Measurements from ENCODE around the gene VPS51.

The VPS51 gene

DNA sequence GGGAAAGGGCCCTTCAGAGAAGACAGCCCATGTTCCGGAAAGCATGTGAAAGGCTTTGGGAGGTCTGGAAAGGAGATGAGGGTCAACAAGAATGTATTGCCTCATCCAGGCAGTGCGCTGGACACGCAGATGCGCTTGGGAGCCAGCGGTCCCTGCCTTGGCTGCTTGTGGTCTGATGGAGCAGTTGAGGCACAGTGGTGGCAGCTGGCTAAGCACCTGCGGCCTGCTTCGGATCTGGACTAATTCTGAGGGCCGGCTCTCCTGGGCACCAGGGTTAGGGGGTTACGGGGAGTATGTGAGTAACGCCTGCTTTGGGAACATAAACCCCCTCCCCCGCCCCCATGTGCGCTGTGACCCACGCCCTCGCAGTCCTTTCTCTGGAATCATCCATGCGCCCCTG is 11.1 kb downstream of the VPS51 start:
- Histone ChIP-seq H3K4me2 (ENCODE audit: low read length) (no peak overlapping the region), H3K27me3 (ENCODE audit: insufficient read depth, low read length) (no peaks in the 10 kb centered on the region), H3K9ac (ENCODE audit: low read length) (no peak overlapping the region), H3F3A (ENCODE audit: insufficient read depth, low read length) (no peaks in the 10 kb centered on the region), H3K36me3 (ENCODE audit: insufficient read depth, low read length) (peaks cover 26% of the 10 kb centered on the region; the same call in 1 of the 2 replicates), H3K9me2 (ENCODE audit: low read depth, low read length) (no peaks in the 10 kb centered on the region), H3K4me1 (ENCODE audit: insufficient read depth, low read length, severe bottlenecking) (peaks cover 13% of the 10 kb centered on the region), H3K79me2 (ENCODE audit: insufficient read depth, low read length) (no peaks in the 10 kb centered on the region), H2AFZ (ENCODE audit: low read length) (no peak overlapping the region), H3K9me3 (ENCODE audit: low read length) (no peaks in the 10 kb centered on the region), H3K4me3 (ENCODE audit: low read depth, low read length, poor library complexity, severe bottlenecking) (no peak overlapping the region), H3K27ac (ENCODE audit: low read depth, low read length, poor library complexity, severe bottlenecking) (no peak overlapping the region), H4K20me1 (ENCODE audit: insufficient read depth, low read length) (no peaks in the 10 kb centered on the region)
- TF ChIP-seq EZH2 (IDR thresholded peaks at IDR 0.05; ENCODE audit: borderline replicate concordance, low read length), result no peak
- TF ChIP-seq, protein P1, sequence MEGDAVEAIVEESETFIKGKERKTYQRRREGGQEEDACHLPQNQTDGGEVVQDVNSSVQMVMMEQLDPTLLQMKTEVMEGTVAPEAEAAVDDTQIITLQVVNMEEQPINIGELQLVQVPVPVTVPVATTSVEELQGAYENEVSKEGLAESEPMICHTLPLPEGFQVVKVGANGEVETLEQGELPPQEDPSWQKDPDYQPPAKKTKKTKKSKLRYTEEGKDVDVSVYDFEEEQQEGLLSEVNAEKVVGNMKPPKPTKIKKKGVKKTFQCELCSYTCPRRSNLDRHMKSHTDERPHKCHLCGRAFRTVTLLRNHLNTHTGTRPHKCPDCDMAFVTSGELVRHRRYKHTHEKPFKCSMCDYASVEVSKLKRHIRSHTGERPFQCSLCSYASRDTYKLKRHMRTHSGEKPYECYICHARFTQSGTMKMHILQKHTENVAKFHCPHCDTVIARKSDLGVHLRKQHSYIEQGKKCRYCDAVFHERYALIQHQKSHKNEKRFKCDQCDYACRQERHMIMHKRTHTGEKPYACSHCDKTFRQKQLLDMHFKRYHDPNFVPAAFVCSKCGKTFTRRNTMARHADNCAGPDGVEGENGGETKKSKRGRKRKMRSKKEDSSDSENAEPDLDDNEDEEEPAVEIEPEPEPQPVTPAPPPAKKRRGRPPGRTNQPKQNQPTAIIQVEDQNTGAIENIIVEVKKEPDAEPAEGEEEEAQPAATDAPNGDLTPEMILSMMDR (IDR thresholded peaks at IDR 0.05; ENCODE audit: low read length), result no peak

DNA sequence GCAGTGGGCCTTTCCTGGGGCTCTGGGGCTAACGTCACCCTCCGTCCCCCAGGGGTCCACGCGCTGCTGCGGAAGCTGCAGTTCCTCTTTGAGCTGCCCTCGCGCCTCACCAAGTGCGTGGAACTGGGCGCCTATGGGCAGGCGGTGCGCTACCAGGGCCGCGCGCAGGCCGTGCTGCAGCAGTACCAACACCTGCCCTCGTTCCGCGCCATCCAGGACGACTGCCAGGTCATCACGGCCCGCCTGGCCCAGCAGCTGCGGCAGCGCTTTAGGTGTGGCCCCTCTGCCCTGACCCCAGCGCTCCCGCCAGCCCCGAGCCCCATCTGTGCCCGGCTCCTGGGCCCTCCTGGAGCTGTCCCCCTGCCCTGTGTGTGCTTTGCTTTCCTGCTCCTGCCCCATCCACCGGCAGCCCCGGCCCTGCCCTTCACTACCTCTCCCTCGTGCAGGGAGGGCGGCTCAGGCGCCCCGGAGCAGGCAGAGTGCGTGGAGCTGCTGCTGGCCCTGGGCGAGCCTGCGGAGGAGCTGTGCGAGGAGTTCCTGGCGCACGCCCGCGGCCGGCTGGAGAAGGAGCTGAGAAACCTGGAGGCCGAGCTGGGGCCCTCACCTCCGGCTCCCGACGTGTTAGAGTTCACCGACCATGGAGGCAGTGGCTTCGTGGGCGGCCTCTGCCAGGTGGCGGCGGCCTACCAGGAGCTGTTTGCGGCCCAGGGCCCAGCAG is 11.9 kb downstream of the VPS51 start:
- Histone ChIP-seq H3K9ac (ENCODE audit: low read length) (no peak overlapping the region), H3K9me2 (ENCODE audit: low read depth, low read length) (no peaks in the 10 kb centered on the region), H3K79me2 (ENCODE audit: insufficient read depth, low read length) (no peaks in the 10 kb centered on the region), H3K36me3 (ENCODE audit: insufficient read depth, low read length) (peaks cover 26% of the 10 kb centered on the region; the same call in 1 of the 2 replicates), H3F3A (ENCODE audit: insufficient read depth, low read length) (0 out of 2 replicates have a peak, but pooled peaks cover under 1% of the 10 kb centered on the region), H3K4me2 (ENCODE audit: low read length) (no peak overlapping the region), H3K4me1 (ENCODE audit: insufficient read depth, low read length, severe bottlenecking) (peaks cover 17% of the 10 kb centered on the region), H3K27ac (ENCODE audit: low read depth, low read length, poor library complexity, severe bottlenecking) (no peak overlapping the region), H3K4me3 (ENCODE audit: low read depth, low read length, poor library complexity, severe bottlenecking) (no peak overlapping the region), H2AFZ (ENCODE audit: low read length) (no peak overlapping the region), H3K27me3 (ENCODE audit: insufficient read depth, low read length) (no peaks in the 10 kb centered on the region), H4K20me1 (ENCODE audit: insufficient read depth, low read length) (no peaks in the 10 kb centered on the region), H3K9me3 (ENCODE audit: low read length) (no peaks in the 10 kb centered on the region)
- TF ChIP-seq, protein P1 (IDR thresholded peaks at IDR 0.05; ENCODE audit: low read length), result no peak
- TF ChIP-seq EZH2 (IDR thresholded peaks at IDR 0.05; ENCODE audit: borderline replicate concordance, low read length), result no peak

DNA sequence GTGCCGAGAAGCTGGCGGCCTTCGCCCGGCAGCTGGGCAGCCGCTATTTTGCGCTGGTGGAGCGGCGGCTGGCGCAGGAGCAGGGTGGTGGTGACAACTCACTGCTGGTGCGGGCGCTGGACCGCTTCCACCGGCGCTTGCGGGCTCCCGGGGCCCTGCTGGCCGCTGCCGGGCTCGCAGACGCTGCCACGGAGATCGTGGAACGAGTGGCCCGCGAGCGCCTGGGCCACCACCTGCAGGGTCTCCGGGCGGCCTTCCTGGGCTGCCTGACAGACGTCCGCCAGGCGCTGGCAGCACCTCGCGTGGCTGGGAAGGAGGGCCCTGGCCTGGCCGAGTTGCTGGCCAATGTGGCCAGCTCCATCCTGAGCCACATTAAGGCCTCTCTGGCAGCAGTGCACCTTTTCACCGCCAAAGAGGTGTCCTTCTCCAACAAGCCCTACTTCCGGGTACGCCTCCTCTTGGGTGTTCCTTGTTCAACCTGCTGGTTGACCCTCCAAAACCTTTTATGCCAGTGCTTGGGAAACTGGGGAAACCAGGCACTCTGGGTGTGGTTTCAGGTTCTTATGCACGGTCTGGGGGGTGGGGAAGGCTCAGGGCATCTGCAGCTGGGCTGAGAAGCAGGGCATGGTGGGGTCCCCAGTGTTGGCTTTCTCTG is 12.6 kb downstream of the VPS51 start:
- Histone ChIP-seq H3K4me2 (ENCODE audit: low read length) (no peak overlapping the region), H3K9me2 (ENCODE audit: low read depth, low read length) (no peaks in the 10 kb centered on the region), H3F3A (ENCODE audit: insufficient read depth, low read length) (0 out of 2 replicates have a peak, but pooled peaks cover 5% of the 10 kb centered on the region), H2AFZ (ENCODE audit: low read length) (no peak overlapping the region), H4K20me1 (ENCODE audit: insufficient read depth, low read length) (no peaks in the 10 kb centered on the region), H3K9me3 (ENCODE audit: low read length) (no peaks in the 10 kb centered on the region), H3K4me3 (ENCODE audit: low read depth, low read length, poor library complexity, severe bottlenecking) (no peak overlapping the region), H3K27ac (ENCODE audit: low read depth, low read length, poor library complexity, severe bottlenecking) (no peak overlapping the region), H3K9ac (ENCODE audit: low read length) (no peak overlapping the region), H3K4me1 (ENCODE audit: insufficient read depth, low read length, severe bottlenecking) (peaks cover 23% of the 10 kb centered on the region), H3K79me2 (ENCODE audit: insufficient read depth, low read length) (no peaks in the 10 kb centered on the region), H3K36me3 (ENCODE audit: insufficient read depth, low read length) (peaks cover 26% of the 10 kb centered on the region; the same call in 1 of the 2 replicates), H3K27me3 (ENCODE audit: insufficient read depth, low read length) (no peaks in the 10 kb centered on the region)
- TF ChIP-seq, protein P1 (IDR thresholded peaks at IDR 0.05; ENCODE audit: low read length), result no peak
- TF ChIP-seq EZH2 (IDR thresholded peaks at IDR 0.05; ENCODE audit: borderline replicate concordance, low read length), result no peak
